Measurements from ENCODE around the gene B4GALT6.

Gene B4GALT6

DNA sequence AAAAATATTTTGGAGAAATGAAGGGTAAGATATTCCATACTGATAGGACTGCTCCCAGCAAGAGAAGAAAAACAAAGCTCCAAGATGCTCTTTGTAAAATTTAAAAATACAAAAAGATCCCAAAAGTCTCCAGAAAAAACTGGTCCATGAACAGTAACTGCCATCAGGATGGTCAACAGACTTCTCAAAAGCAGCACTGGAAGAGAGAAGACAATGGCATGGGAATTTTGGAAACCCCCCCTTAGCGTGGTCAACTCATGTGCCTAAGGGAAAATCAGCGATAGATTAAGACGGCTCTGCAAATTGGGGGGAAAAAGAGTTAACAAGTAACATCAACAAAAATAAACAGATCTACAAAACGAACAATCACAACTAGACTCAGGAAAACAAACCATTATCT lies 23.6 kb downstream of the B4GALT6 start:
- H3K27ac Mint-ChIP-seq = no peak overlapping the region
- no peaks in the 10 kb centered on the region for H3K9me3 Mint-ChIP-seq

DNA sequence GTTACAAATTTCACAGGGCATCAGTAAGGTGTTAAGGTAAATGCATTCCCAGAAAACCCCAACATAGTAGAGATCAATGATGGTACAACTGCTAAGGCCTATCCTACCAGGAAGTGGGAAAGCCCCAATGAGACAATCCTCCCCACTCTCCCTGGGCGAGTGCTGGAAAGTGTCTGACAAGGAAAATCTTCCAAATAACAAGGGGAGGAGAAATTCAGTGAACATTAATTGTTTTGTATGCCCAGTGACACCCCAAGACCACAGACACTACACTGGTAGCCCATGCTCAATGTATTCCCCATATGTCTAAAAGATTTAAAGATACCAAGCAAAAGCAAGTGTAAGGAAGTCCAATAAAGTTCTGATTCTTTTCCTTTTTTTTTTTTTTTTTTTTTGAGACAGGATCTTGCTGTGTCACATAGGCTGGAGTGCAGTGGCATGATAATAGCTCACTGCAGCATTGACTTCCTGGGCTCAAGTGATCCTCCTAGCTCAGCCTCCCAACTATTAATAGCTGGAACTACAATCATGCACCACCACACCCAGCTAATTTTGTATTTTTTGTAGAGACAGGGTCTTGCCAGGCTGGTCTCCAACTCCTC lies 24.7 kb downstream of the B4GALT6 start:
- Mint-ChIP-seq H3K4me1 (peaks cover 19 to 26% of the 10 kb centered on the region in 2 donors), H3K27ac (peak overlapping the region; percentile 89), H3K27me3 (no peaks in the 10 kb centered on the region), H3K36me3 (no peaks in the 10 kb centered on the region), H3K4me3 (peak overlapping the region in 1 of 2 donors; percentile 65), H3K9me3 (no peaks in the 10 kb centered on the region)
- no peak for ATAC-seq (replicated peaks)
- DNase-seq = no peak

More for the DNA sequence above, 23.6 kb downstream of the B4GALT6 start:
- H3K36me3 Mint-ChIP-seq = no peaks in the 10 kb centered on the region
- no peaks in the 10 kb centered on the region for H3K27me3 Mint-ChIP-seq
- DNase-seq (no peak), ATAC-seq (replicated peaks) (no peak)
- no peak overlapping the region for H3K4me3 Mint-ChIP-seq
- peaks cover 16 to 26% of the 10 kb centered on the region in 2 donors for H3K4me1 Mint-ChIP-seq

DNA sequence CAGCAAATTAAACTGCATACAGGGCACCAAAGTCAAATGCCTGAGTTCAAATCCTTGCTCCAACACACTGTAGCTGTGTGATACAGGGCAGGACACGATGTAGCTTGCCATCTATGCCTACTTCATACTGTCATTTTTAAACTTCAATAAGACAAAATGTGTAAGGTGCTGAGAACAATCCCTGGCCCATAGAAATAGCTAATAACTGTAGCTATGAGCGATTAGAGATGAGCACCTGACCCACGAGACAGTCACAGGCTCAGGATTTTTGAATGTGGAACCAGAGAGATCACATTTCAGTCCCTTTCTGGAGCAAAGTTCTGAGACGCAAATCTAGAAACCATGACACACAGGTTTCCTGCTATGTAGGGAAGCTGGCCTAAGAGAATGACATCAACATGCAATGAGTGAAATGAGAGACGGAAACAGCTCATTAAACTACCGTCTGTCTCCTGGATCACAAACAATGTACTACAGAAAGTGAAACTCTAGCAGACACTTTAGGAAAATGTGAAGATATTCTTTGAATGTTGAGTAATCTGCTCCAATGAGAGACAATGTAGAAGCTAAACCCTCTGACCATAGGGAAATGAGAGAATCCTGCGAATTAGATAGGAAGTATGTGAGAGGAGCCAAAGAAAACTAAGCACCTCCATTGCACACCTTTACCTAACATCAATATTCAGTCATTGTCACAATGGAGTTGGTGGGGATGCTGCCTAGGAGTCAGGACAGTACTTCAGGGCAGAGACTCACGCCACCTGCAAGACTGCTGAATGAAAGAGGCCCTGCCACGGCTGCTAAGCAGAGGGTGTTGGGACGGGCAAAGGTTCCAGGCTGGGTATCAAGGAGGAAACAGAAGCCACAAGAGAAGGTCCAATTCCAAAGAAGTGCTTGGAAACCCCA lies 25.5 kb downstream of the B4GALT6 start:
- Mint-ChIP-seq H3K4me1 (peaks cover 19 to 28% of the 10 kb centered on the region in 2 donors), H3K27ac (peak overlapping the region; percentile 89), H3K27me3 (no peaks in the 10 kb centered on the region), H3K9me3 (no peaks in the 10 kb centered on the region), H3K4me3 (peak overlapping the region; percentile 65 to 73), H3K36me3 (no peaks in the 10 kb centered on the region)
- peak; percentile 33 for DNase-seq
- ATAC-seq (replicated peaks) = peak; percentile 75

DNA sequence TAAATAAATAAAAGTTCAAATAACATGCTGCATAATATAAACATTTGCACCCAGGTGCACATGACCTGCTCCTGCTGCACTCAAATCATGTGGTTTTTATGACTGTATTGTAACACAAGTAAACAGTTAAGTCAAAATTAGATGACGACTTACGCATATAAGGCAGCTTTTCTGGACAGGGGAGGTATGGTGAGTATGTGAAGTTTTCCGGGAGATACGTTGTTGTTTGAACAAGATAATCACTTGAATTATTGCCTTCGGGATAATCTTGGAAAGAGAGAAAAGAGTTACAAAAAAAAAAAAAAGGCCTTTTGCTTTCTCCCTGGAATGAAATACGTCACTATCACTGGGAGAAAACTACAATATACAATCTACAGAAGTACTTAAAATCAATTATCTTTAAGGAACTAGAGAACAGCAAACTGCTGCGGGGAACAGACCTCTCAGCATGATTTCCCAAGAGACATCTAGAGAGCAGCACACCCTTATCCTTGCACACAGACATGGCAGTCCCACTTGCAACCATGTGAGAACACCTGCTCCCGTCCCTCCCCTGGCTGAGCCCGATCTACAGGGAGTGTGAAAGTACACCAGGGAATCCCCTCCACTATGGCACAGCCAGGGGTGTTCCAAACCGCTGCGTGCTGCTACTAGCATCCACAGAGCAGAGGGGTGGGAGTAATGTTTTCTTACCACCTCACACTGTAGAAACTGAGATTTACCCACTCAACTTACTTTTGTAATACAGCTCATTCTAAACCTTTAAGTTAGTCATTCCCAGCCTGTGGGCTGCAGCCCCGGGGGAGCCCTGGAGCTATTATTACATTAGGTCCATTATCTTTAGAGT lies 26.3 kb downstream of the B4GALT6 start:
- Mint-ChIP-seq H3K36me3 (peaks cover 2 to 5% of the 10 kb centered on the region in 2 donors), H3K4me1 (peaks cover 23 to 36% of the 10 kb centered on the region in 2 donors), H3K27me3 (peaks cover 0 to 2% of the 10 kb centered on the region in 2 donors), H3K4me3 (peak overlapping the region; percentile 60 to 73), H3K27ac (peak overlapping the region; percentile 89), H3K9me3 (no peaks in the 10 kb centered on the region)
- peak; percentile 83 for DNase-seq
- peak; percentile 86 to 87 for ATAC-seq (replicated peaks)

DNA sequence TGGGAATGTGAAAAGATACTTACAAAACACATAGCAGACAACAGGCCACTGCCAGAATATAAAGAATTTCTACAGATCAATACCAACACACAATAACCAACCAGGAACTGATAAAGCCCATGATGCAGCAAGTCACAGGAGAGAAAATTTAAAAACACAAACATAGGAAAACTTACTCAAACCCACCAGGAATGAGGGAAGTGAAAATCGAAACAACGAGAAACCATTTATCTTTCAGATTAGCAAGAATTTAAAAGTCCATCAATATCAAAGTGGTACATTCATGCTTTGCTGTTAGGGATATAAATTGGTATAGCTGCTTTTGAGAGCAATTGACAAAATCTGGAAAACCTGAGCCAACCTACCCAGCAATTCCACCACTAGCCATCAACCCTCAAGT lies 27.6 kb downstream of the B4GALT6 start:
- ATAC-seq (replicated peaks) = no peak
- Mint-ChIP-seq H3K27ac (no peak overlapping the region), H3K4me1 (peaks cover 34 to 49% of the 10 kb centered on the region in 2 donors), H3K9me3 (peaks cover 0 to 1% of the 10 kb centered on the region in 2 donors), H3K36me3 (peaks cover 2 to 12% of the 10 kb centered on the region in 2 donors), H3K27me3 (peaks cover 6 to 15% of the 10 kb centered on the region in 2 donors), H3K4me3 (no peak overlapping the region)
- DNase-seq = no peak

DNA sequence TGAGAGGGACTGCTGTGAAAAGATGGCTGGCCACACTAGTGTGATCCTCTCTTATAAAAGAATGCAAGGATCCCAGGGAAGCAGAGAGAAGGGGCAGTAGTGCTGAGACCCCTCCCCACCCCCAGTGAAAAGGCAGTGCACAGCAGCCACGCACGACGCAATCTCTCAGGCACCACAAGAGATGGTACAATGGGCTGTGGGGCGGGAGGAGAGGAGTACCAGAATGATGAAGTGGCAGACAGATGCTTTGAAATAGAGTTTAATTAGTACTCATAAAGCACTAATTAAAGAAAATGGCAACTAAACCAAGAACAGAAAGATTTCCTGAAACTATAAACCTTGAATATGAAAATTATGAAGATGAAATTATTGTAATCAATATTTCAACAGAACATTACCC lies 29.0 kb downstream of the B4GALT6 start:
- H3K27me3 Mint-ChIP-seq = peaks cover 7 to 15% of the 10 kb centered on the region in 2 donors
- peaks cover 38 to 55% of the 10 kb centered on the region in 2 donors for H3K4me1 Mint-ChIP-seq
- ATAC-seq (replicated peaks) (no peak), DNase-seq (no peak)
- H3K4me3 Mint-ChIP-seq = no peak overlapping the region
- H3K36me3 Mint-ChIP-seq = peaks cover 2 to 12% of the 10 kb centered on the region in 2 donors
- no peak overlapping the region for H3K27ac Mint-ChIP-seq
- peaks cover 0 to 1% of the 10 kb centered on the region in 2 donors for H3K9me3 Mint-ChIP-seq

DNA sequence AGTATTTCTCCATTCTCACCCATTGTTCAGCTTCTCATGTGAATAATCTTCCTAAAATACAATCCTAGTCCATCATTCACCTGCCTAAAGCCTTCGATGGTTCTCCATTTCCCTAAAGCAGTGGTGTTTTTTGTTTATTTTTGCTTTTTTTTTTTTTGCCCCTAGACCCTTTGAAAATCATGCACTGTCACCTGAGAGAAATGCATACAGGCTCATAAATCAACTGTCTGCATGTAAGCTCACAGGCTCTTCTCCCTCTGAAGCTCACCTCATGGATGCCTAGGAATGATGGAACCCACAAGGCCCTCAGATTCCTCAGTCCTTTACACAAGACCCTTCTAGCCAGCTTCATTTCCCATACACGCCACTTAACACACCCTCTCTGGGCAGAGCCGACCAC lies 31.5 kb downstream of the B4GALT6 start:
- Mint-ChIP-seq H3K27me3 (peaks cover 7 to 15% of the 10 kb centered on the region in 2 donors), H3K9me3 (peaks cover 0 to 1% of the 10 kb centered on the region in 2 donors), H3K4me3 (peak overlapping the region; percentile 15 to 23), H3K4me1 (peaks cover 29 to 50% of the 10 kb centered on the region in 2 donors), H3K36me3 (peaks cover 2 to 12% of the 10 kb centered on the region in 2 donors), H3K27ac (peak overlapping the region; percentile 83)
- no peak for ATAC-seq (replicated peaks)
- no peak for DNase-seq

DNA sequence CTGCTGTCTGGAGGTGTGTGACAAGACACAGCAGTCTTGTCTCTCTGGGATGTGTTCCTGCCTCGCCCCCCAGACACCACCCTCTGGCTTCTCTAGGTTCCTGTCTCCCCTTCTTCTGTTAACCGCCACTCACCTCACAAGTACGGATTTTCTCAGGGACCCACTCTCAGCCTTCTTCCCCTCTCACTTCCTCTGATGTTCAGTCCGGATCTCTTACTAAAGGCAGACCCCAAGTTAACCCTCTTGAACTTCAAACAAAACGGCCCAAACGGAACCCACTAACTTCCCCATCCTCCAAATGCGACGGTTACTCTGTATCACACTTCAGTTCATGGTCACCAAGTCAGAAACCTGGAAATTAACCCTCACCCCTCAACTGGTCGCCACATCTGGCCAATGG lies 32.0 kb downstream of the B4GALT6 start:
- Mint-ChIP-seq H3K27me3 (peaks cover 7 to 15% of the 10 kb centered on the region in 2 donors), H3K4me1 (peaks cover 29 to 45% of the 10 kb centered on the region in 2 donors), H3K27ac (peak overlapping the region; percentile 1), H3K9me3 (peaks cover 0 to 1% of the 10 kb centered on the region in 2 donors), H3K4me3 (peak overlapping the region; percentile 12 to 15), H3K36me3 (peaks cover 2 to 14% of the 10 kb centered on the region in 2 donors)
- ATAC-seq (replicated peaks) = peak; percentile 40 to 57
- peak; percentile 19 for DNase-seq

DNA sequence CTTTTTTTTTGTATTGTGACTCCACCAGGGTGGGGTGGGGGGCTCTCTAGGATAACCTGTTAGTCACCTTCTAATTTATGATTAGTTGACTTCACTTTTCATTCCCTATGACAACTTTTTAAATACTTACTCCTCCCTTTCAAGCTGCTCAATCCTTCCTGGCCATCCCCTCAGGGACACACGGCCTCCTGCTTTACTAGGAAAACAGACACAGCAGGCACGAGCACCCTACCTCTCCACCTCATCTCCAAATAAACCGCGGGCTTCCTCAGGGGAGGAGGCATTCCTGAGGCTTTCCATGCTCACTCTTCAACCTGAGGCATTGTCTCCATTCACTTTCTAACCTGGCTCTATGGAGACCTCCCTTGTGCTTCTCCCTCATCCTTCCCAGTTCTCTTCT lies 33.0 kb downstream of the B4GALT6 start:
- Mint-ChIP-seq H3K27me3 (peaks cover 7 to 15% of the 10 kb centered on the region in 2 donors), H3K27ac (no peak overlapping the region), H3K9me3 (peaks cover 0 to 1% of the 10 kb centered on the region in 2 donors), H3K4me3 (no peak overlapping the region), H3K4me1 (peaks cover 35 to 48% of the 10 kb centered on the region in 2 donors), H3K36me3 (peaks cover 2 to 15% of the 10 kb centered on the region in 2 donors)
- DNase-seq (no peak), ATAC-seq (replicated peaks) (no peak)

DNA sequence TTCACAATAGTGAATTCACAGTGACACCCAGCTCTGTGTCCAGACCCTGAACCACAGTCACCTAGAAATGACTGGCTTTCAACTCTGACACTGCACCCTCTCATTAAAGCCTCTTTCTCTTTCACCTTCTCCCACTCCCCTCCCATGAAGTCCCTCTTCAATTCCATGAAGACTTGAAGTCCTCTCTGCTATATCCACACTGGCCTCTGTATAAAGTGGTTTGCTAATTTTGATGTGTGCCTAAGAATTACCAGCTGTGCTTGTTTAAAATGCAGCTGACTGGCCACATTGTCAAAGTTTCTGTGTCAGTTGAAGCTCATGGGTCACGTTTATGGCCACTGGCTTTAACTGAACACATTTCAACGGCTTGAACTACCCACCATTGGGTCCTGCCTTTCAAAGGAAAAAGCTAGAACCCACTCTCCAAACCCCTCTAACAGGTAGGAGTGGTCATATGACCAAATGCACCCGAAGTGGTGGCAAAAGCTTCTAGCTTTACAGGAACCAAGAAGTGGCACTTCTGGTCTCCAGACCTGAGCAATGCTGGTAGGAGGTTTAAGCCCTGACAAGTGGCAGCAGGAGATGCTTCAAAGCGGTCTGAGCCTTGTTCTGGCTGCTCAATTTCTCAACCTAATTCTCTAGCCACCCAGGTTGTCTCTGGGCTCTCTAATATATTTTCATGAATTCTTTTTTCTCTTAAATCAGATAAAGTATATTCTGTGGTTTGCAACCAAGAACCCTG lies 34.2 kb downstream of the B4GALT6 start:
- H3K27ac Mint-ChIP-seq = no peak overlapping the region
- ATAC-seq (replicated peaks) = peak in 1 of 2 donors; percentile 20
- H3K9me3 Mint-ChIP-seq = peaks cover 0 to 1% of the 10 kb centered on the region in 2 donors
- peaks cover 2 to 15% of the 10 kb centered on the region in 2 donors for H3K36me3 Mint-ChIP-seq
- H3K4me3 Mint-ChIP-seq = no peak overlapping the region
- DNase-seq = no peak
- peaks cover 7 to 15% of the 10 kb centered on the region in 2 donors for H3K27me3 Mint-ChIP-seq
- H3K4me1 Mint-ChIP-seq = peaks cover 34 to 53% of the 10 kb centered on the region in 2 donors

DNA sequence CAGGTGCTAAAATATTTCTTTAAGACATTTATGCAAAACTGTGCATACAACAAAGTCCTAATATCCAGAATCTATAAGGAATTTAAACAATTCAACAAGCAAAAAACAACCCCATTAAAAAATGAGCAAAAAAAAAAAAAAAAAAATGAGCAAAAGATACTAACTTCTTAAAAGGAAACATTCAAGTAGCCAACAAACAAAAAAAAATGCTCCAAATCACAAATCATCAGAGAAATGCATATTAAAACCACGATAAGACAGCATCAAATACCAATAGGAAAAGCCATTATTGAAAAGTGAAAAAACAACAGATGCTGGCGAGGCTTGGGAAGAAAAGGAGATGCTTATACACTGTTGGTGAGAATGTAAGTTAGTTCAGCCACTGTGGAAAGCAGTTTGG lies 34.9 kb downstream of the B4GALT6 start:
- no peak overlapping the region for H3K4me3 Mint-ChIP-seq
- H3K9me3 Mint-ChIP-seq = peaks cover 0 to 1% of the 10 kb centered on the region in 2 donors
- no peak overlapping the region for H3K27ac Mint-ChIP-seq
- DNase-seq (no peak), ATAC-seq (replicated peaks) (no peak)
- peaks cover 7 to 15% of the 10 kb centered on the region in 2 donors for H3K27me3 Mint-ChIP-seq
- peaks cover 33 to 53% of the 10 kb centered on the region in 2 donors for H3K4me1 Mint-ChIP-seq
- peaks cover 2 to 15% of the 10 kb centered on the region in 2 donors for H3K36me3 Mint-ChIP-seq

DNA sequence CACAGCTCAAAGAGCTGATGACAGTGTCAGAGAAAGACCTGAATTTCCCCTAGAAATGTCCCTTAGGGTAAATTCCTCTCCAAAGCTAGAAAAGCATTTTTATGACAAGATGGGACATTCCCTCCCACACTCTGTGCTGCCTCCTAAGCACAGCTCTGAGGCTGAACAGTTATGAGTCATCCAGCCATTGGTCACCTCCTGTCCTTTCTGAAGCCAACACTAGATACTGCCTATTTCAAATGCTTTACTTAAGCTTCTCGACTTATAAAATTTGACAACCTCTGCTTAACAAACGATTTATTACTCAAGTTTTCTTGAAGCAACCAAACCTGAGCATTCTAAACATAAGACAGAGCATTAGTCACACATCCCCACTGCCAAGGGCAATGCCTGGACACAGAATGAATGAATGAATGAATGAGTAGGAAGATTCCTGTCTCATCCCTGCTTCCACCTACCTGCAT lies 35.4 kb downstream of the B4GALT6 start:
- peak; percentile 51 for DNase-seq
- Mint-ChIP-seq H3K27me3 (peaks cover 7 to 15% of the 10 kb centered on the region in 2 donors), H3K4me1 (peaks cover 33 to 52% of the 10 kb centered on the region in 2 donors), H3K27ac (peak overlapping the region; percentile 28), H3K9me3 (peaks cover 0 to 1% of the 10 kb centered on the region in 2 donors), H3K4me3 (no peak overlapping the region), H3K36me3 (peaks cover 2 to 15% of the 10 kb centered on the region in 2 donors)
- peak; percentile 76 to 83 for ATAC-seq (replicated peaks)

DNA sequence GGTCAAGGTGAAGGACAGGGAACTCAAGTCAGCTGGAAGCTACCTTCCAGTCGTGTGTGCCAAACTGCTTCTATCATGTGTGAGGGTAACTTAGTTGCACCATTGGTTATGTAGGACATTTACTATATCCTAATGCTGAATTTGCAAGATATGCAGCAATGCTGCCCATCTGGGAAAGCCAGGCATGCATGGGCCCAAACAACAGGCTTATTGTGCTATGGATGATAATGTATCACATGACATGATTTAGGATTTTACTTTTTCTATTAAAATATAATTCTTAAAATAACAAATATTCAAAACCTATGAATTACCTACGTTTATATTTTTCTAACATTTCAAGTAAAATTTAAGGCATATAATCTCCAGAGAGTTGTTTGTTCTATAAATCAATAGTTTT lies 35.9 kb downstream of the B4GALT6 start:
- Mint-ChIP-seq H3K9me3 (peaks cover 0 to 1% of the 10 kb centered on the region in 2 donors), H3K27ac (no peak overlapping the region), H3K27me3 (peaks cover 7 to 15% of the 10 kb centered on the region in 2 donors), H3K4me3 (no peak overlapping the region), H3K4me1 (peaks cover 32 to 47% of the 10 kb centered on the region in 2 donors), H3K36me3 (peaks cover 0 to 12% of the 10 kb centered on the region in 2 donors)
- DNase-seq (no peak), ATAC-seq (replicated peaks) (no peak)

All from stimulated activated naive B cell treated with anti-CD40 and anti-IgM and Interleukin-4, amounts not matched to agents 10 μg/mL and 1 μg/mL and 100 μg/mL, for 72 hours (primary cell).